A549 (cell line): ENCODE data around the gene AJUBA. TPM values are rescaled to one million over a fixed set of nuclear protein-coding genes. Genes with fewer than 3 reads are reported as not detected.
"Not testable (repeated sequence)": the region's sequence is repeated elsewhere in the genome, so short reads cannot be mapped to it uniquely, and the experiment has no call there.

ENCODE experiments used
- ATAC-seq, 2 experiments: fragments of 200-7000 bp in 1 of 2; fragments of >200 bp in 1 of 2; cut with Nextera tagmentation in 1 of 2; cut with Tn5 transposase in 1 of 2; 3 replicates each; pipeline versions ENCODE4 v1.8.0 to v1.9.1; 2018 to 2020; ENCODE audit warnings: mild to moderate bottlenecking in 1 of 2, moderate library complexity in 1 of 2
- CTCF ChIA-PET: fragments of 300-600 bp; sonication (Branson Sonifier 250); formaldehyde crosslinking; extraction: SDS; loops from one replicate; lab custom pipeline; 2021; ENCODE audit warnings: antibody characterized with exemption, inconsistent platforms; lab: Yijun Ruan, JAX
- POLR2A ChIA-PET: fragments of 350-600 bp; formaldehyde crosslinking; extraction: SDS; loops from one replicate; lab custom pipeline; 2021; ENCODE audit warnings: antibody characterized with exemption, inconsistent platforms; lab: Yijun Ruan, JAX
- DNase-seq, 2 experiments: peaks; one replicate each; pipeline versions ENCODE4 v3.0.0 to v3.0.0-alpha.2; 2011 to 2016; ENCODE audit warnings: low read depth in 1 of 2, low spot score in 1 of 2
- FAIRE-seq: peaks from 2 replicates; lab custom pipeline; 2011; peaks lifted over from hg19 to GRCh38; lab: Jason Lieb, UNC
- H3K27ac ChIP-seq, 2 experiments: fragments of >200 bp; sonication (Bioruptor Twin); formaldehyde crosslinking; 3 replicates each; pipeline ENCODE4 v1.5.1; 2016 to 2017
- H3K4me1 ChIP-seq: fragments of >200 bp; sonication (Bioruptor Twin); formaldehyde crosslinking; 3 replicates; pipeline ENCODE4 v1.6.1; 2016
- H3K4me2 ChIP-seq: fragments of >200 bp; sonication (Bioruptor Twin); formaldehyde crosslinking; 3 replicates; pipeline ENCODE4 v1.6.1; 2016
- H3K4me3 ChIP-seq: fragments of >200 bp; sonication (Bioruptor Twin); formaldehyde crosslinking; 3 replicates; pipeline ENCODE4 v1.5.1; 2016
- H3K9me3 ChIP-seq: fragments of >200 bp; sonication (Bioruptor Twin); formaldehyde crosslinking; 3 replicates; pipeline ENCODE4 v1.6.1; 2016
- CBX2 ChIP-seq: fragments of 200-600 bp; sonication (generic); IDR thresholded peaks from 2 replicates; pipeline ENCODE4 v1.6.1; 2016; ENCODE audit warnings: low read depth, mild to moderate bottlenecking, borderline replicate concordance
- CBX8 ChIP-seq: fragments of 200-600 bp; sonication (generic); IDR thresholded peaks from 2 replicates; pipeline ENCODE4 v1.6.1; 2016
- EHF ChIP-seq: fragments of 250-450 bp; sonication (Bioruptor Pico); IDR thresholded peaks from 2 replicates; pipeline ENCODE4 v1.5.0; 2020; ENCODE audit warnings: mild to moderate bottlenecking
- FOSL2 ChIP-seq, 2 experiments: fragments of 450-650 bp in 1 of 2; fragments of >200 bp in 1 of 2; sonication (Bioruptor Twin) in 1 of 2; formaldehyde crosslinking; IDR thresholded peaks; 2 replicates each; pipeline versions ENCODE4 v1.5.0 to v1.6.1; 2016 to 2020; ENCODE audit warnings: mild to moderate bottlenecking in 1 of 2, moderate library complexity in 1 of 2
- FOXS1 ChIP-seq: fragments of 250-450 bp; sonication (Bioruptor Pico); IDR thresholded peaks from 2 replicates; pipeline ENCODE4 v1.5.0; 2020; ENCODE audit warnings: mild to moderate bottlenecking, moderate library complexity
- KDM1A ChIP-seq: fragments of 200-600 bp; sonication (generic); IDR thresholded peaks from 2 replicates; pipeline ENCODE4 v1.6.1; 2016; ENCODE audit warnings: low read depth, mild to moderate bottlenecking
- MAFK ChIP-seq: fragments of 450-650 bp; IDR thresholded peaks from 2 replicates; pipeline ENCODE4 v1.6.1; 2014; ENCODE audit not compliant: partially characterized antibody
- MAZ ChIP-seq: fragments of 150-350 bp; IDR thresholded peaks from 2 replicates; pipeline ENCODE4 v1.6.1; 2014; ENCODE audit warnings: antibody characterized with exemption, low read depth, low read length, borderline replicate concordance
- NFE2L2 ChIP-seq: fragments of 150-350 bp; conservative IDR thresholded peaks from 2 replicates; pipeline ENCODE4 v1.6.1; 2014; ENCODE audit warnings: low read length
- NPAS2 ChIP-seq: fragments of 250-450 bp; sonication (Bioruptor Pico); IDR thresholded peaks from 2 replicates; pipeline ENCODE4 v1.8.0; 2022; ENCODE audit warnings: mild to moderate bottlenecking, moderate library complexity, borderline replicate concordance
- NR3C1 ChIP-seq: fragments of >200 bp; sonication (Bioruptor Twin); formaldehyde crosslinking; IDR thresholded peaks from 3 replicates; pipeline ENCODE4 v1.6.1; 2017
- ZFP36 ChIP-seq: fragments of 450-650 bp; IDR thresholded peaks from 2 replicates; pipeline ENCODE4 v1.6.1; 2014; ENCODE audit warnings: borderline replicate concordance; ENCODE audit not compliant: partially characterized antibody
- WGBS: methylation state at CpG from one replicate; pipeline ENCODE4 v1.1.6; 2017; ENCODE audit errors: missing lambda C conversion rate; 5-methylcytosine and 5-hydroxymethylcytosine counted together
- polyA plus RNA-seq, 4 experiments: library from polyadenylated mRNA; depleted of rRNA in 3 of 4; stranded (reverse); fragments of >200 nt; fragmentation: RNase III in 1 of 4; extraction: RNeasy Plus Mini Kit Qiagen cat#74134 plus additional on column Dnase treatment in 1 of 4; gene quantifications; 2 replicates in 3 of 4; 3 replicates in 1 of 4; pipeline ENCODE4 v1.2.3, GENCODE V29; 2011 to 2017
- TF ChIP-seq, protein P1 (sequence below): fragments of 200-600 bp; sonication (generic); IDR thresholded peaks from 2 replicates; pipeline ENCODE4 v1.6.1; 2016; ENCODE audit warnings: antibody characterized with exemption, mild to moderate bottlenecking, moderate library complexity
- TF ChIP-seq, protein P2 (sequence below): IDR thresholded peaks from 2 replicates; pipeline ENCODE4 v1.6.1; 2012; ENCODE audit warnings: low read depth, borderline replicate concordance
- TF ChIP-seq, protein P3 (sequence below): fragments of 450-650 bp; IDR thresholded peaks from 2 replicates; pipeline ENCODE4 v1.6.1; 2014; ENCODE audit warnings: antibody characterized with exemption
- TF ChIP-seq, protein P4 (sequence below): fragments of >200 bp; sonication (Bioruptor Twin); formaldehyde crosslinking; IDR thresholded peaks from 3 replicates; pipeline ENCODE4 v1.5.1; 2016
- TF ChIP-seq, protein P5 (sequence below): fragments of 250-450 bp; sonication (Bioruptor Pico); IDR thresholded peaks from 2 replicates; pipeline ENCODE4 v1.5.0; 2021; ENCODE audit warnings: mild to moderate bottlenecking, moderate library complexity, borderline replicate concordance
- TF ChIP-seq, protein P6 (sequence below): IDR thresholded peaks from 2 replicates; pipeline ENCODE4 v1.6.1; 2012

AJUBA gene
- polyA plus RNA-seq, 2 of the 4 experiments (the other 2 are of a cell fraction), result 53.4 to 98.0 TPM

DNA sequence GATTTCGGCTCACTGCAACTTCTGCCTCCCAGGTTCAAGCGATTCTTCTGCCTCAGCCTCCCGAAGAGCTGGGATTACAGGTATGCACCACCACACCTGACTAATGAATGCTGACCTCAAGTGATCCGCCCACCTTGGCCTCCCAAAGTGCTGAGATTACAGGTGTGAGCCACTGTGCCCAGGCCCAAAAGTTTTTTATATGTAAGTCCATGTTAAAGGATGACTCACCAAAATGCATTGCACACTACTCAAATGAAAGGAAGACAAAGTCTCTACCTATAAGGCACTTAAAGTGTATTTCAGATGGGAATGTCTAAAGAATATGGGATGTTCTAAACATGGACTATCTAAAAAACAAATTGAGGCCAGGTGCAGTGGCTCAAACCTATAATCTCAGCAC, 21.9 kb upstream of the AJUBA start:
- H3K4me2 ChIP-seq; POLR2A ChIA-PET; H3K27ac ChIP-seq; DNase-seq; H3K9me3 ChIP-seq; ATAC-seq; H3K4me3 ChIP-seq; FAIRE-seq; TF ChIP-seq FOSL2 (IDR thresholded peaks at IDR 0.05): not testable (repeated sequence)
- CTCF ChIA-PET, result interaction anchor here (0.6 to 34.0 kb wide), 3 partner anchors 17 to 123 kb away, joined by 3 to 1206 read pairs (median 18); partner anchors contain the start of genes CDH24 and PSMB11
- WGBS, result 98% methylated on average over 4 of the region's 4 CpGs
- H3K4me1 ChIP-seq, result peaks cover 24% of the 10 kb centered on the region
- peak; percentile 60; the same call in 1 of the 2 replicates for TF ChIP-seq FOSL2 (CRISPR knock-in tag; IDR thresholded peaks at IDR 0.05)

DNA sequence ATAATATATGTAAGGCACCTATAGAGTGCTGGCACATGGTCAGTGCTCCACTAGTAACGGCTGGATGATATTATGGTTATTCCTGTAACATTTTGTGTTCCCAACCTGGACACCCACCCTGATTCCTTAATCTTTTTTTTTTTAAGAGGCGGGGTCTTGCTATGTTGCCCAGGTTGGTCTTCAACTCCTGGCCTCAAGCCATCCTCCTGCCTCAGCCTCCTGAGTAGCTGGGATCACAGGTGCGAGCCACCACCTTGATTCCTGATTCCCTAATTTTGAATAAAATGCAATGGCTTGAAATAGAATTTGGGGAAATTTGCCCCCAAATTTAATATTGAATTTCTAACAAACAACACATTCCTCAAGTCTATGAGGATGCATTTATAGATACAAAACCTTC, 20.2 kb upstream of the AJUBA start:
- no peak overlapping the region for H3K4me2 ChIP-seq
- no peaks in the 10 kb centered on the region for H3K9me3 ChIP-seq
- peaks cover 17% of the 10 kb centered on the region for H3K4me1 ChIP-seq
- H3K27ac ChIP-seq, result no peak overlapping the region
- DNase-seq (no peak), FAIRE-seq (no peak), ATAC-seq (no peak)
- ChIA-PET CTCF (interaction anchor here (0.6 to 34.0 kb wide), 4 partner anchors 16 to 446 kb away, joined by 4 to 1206 read pairs (median 11); partner anchors contain the start of genes CDH24 and PSMB11), POLR2A (no interaction called here)
- 96% methylated on average over 3 of the region's 3 CpGs for WGBS
- TF ChIP-seq ZFP36 (no peak), FOXS1 (CRISPR knock-in tag) (no peak), MAFK (no peak), CBX2 (no peak), NR3C1 (no peak), MAZ (no peak), KDM1A (no peak), NPAS2 (CRISPR knock-in tag) (no peak), CBX8 (no peak), NFE2L2 (no peak), EHF (CRISPR knock-in tag) (no peak)
- TF ChIP-seq, protein P1, sequence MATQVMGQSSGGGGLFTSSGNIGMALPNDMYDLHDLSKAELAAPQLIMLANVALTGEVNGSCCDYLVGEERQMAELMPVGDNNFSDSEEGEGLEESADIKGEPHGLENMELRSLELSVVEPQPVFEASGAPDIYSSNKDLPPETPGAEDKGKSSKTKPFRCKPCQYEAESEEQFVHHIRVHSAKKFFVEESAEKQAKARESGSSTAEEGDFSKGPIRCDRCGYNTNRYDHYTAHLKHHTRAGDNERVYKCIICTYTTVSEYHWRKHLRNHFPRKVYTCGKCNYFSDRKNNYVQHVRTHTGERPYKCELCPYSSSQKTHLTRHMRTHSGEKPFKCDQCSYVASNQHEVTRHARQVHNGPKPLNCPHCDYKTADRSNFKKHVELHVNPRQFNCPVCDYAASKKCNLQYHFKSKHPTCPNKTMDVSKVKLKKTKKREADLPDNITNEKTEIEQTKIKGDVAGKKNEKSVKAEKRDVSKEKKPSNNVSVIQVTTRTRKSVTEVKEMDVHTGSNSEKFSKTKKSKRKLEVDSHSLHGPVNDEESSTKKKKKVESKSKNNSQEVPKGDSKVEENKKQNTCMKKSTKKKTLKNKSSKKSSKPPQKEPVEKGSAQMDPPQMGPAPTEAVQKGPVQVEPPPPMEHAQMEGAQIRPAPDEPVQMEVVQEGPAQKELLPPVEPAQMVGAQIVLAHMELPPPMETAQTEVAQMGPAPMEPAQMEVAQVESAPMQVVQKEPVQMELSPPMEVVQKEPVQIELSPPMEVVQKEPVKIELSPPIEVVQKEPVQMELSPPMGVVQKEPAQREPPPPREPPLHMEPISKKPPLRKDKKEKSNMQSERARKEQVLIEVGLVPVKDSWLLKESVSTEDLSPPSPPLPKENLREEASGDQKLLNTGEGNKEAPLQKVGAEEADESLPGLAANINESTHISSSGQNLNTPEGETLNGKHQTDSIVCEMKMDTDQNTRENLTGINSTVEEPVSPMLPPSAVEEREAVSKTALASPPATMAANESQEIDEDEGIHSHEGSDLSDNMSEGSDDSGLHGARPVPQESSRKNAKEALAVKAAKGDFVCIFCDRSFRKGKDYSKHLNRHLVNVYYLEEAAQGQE, result no peak
- TF ChIP-seq, protein P2, sequence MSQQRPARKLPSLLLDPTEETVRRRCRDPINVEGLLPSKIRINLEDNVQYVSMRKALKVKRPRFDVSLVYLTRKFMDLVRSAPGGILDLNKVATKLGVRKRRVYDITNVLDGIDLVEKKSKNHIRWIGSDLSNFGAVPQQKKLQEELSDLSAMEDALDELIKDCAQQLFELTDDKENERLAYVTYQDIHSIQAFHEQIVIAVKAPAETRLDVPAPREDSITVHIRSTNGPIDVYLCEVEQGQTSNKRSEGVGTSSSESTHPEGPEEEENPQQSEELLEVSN, result no peak
- TF ChIP-seq, protein P3, sequence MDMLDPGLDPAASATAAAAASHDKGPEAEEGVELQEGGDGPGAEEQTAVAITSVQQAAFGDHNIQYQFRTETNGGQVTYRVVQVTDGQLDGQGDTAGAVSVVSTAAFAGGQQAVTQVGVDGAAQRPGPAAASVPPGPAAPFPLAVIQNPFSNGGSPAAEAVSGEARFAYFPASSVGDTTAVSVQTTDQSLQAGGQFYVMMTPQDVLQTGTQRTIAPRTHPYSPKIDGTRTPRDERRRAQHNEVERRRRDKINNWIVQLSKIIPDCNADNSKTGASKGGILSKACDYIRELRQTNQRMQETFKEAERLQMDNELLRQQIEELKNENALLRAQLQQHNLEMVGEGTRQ, result no peak
- TF ChIP-seq, protein P4, sequence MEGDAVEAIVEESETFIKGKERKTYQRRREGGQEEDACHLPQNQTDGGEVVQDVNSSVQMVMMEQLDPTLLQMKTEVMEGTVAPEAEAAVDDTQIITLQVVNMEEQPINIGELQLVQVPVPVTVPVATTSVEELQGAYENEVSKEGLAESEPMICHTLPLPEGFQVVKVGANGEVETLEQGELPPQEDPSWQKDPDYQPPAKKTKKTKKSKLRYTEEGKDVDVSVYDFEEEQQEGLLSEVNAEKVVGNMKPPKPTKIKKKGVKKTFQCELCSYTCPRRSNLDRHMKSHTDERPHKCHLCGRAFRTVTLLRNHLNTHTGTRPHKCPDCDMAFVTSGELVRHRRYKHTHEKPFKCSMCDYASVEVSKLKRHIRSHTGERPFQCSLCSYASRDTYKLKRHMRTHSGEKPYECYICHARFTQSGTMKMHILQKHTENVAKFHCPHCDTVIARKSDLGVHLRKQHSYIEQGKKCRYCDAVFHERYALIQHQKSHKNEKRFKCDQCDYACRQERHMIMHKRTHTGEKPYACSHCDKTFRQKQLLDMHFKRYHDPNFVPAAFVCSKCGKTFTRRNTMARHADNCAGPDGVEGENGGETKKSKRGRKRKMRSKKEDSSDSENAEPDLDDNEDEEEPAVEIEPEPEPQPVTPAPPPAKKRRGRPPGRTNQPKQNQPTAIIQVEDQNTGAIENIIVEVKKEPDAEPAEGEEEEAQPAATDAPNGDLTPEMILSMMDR, result no peak
- TF ChIP-seq, protein P5, sequence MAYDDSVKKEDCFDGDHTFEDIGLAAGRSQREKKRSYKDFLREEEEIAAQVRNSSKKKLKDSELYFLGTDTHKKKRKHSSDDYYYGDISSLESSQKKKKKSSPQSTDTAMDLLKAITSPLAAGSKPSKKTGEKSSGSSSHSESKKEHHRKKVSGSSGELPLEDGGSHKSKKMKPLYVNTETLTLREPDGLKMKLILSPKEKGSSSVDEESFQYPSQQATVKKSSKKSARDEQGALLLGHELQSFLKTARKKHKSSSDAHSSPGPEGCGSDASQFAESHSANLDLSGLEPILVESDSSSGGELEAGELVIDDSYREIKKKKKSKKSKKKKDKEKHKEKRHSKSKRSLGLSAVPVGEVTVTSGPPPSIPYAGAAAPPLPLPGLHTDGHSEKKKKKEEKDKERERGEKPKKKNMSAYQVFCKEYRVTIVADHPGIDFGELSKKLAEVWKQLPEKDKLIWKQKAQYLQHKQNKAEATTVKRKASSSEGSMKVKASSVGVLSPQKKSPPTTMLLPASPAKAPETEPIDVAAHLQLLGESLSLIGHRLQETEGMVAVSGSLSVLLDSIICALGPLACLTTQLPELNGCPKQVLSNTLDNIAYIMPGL (CRISPR knock-in tag), result no peak
- TF ChIP-seq, protein P6, sequence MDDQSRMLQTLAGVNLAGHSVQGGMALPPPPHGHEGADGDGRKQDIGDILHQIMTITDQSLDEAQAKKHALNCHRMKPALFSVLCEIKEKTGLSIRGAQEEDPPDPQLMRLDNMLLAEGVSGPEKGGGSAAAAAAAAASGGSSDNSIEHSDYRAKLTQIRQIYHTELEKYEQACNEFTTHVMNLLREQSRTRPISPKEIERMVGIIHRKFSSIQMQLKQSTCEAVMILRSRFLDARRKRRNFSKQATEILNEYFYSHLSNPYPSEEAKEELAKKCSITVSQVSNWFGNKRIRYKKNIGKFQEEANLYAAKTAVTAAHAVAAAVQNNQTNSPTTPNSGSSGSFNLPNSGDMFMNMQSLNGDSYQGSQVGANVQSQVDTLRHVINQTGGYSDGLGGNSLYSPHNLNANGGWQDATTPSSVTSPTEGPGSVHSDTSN, result no peak
- H3K4me3 ChIP-seq, result no peak overlapping the region
